D341Med (cell line): ENCODE data around the gene POC1A.

Experiments used
- DNase-seq: peaks from one replicate; pipeline ENCODE4 v3.0.0; 2012; ENCODE audit warnings: low spot score

Gene POC1A

DNA sequence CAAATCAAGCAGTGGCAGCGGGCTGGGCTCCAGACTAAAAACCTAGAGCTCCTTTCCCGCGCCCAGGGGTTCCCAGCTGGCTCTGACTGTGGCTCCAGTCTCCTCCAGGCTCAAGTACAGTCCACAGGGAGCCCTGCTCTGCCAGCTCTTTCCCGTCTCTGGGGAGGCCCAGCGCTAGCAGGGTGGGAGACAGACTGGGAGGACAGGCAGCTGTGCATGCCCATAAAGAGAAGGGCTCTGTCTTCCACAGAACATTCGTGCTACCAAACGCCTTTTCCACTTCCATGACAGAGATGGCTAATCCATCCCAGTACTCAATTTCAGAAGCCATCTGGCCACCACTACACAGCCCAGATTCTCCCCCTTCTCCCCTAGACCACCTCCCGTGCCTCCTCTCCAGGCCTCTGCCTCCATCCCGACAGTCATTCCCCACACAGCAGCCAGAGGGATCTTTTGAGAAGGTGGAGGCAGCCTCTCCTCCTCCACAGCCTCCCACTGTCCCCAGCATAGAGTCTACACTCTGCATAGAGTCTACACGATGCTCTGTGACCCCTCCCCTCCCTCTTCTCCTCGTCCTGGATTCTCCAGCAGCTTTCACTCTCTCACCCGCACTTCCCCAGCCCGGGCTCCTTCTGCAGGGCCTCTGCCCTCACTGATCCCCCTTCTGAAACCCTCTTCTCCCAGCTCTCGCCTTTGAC lies 91.0 kb downstream of the POC1A start:
- peak; percentile 82 for DNase-seq

DNA sequence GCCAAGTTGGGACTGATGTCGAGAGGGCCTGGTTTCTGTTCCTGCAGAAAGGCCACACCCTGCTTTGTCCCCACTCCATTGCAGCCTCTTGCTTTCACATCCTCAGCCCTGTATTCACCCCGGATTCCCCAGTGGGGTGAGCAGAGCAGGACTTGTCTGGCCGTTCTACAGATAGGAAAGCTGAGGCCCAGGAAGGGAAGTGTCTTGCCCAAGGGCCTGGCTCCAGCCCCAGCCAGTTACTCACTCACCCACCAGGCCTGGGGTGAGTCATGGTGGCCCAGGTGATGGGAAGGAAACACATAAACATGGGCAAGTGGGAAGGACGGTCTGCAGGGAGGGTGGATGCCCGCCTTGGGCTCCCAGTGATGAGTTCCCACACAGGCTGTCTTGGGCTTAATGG lies 91.7 kb downstream of the POC1A start:
- no peak for DNase-seq

DNA sequence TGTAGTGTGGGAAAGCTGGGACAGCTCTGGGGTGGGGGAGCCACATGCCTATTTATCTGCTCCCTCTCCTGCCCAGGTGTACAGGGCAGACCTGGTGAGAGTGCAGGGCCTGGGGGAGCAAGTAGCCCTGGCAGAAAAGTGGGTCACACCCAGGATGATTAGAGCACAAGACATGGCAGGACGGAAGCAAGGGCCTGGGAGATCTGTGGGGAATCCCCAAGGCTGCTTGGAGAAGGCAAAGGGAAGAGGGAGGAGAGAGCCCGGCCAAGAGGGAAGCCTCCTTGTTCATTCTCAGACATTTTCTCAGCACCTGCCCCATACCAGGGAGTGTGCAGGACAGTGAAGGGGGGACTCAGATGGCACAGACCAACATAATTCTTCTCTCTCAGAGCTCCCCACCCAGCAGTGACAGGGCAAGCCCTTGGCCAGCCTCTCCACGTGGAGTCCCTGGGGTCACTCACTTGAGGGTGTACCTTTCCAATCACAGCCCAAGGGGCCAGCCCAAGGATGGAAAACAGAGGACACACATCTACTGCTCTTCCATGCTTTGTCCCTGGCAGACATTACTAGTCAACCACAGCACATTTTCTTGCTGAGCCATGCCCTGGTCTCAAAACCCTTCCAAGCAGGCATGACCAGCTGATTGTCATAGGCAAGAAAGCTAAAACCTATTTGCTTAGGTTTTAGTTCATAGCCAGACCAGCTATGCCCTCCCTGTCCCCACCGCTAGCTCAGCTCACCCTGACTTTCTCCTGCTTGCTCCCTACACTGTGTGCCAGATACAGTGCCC lies 92.9 kb downstream of the POC1A start:
- DNase-seq, result no peak

DNA sequence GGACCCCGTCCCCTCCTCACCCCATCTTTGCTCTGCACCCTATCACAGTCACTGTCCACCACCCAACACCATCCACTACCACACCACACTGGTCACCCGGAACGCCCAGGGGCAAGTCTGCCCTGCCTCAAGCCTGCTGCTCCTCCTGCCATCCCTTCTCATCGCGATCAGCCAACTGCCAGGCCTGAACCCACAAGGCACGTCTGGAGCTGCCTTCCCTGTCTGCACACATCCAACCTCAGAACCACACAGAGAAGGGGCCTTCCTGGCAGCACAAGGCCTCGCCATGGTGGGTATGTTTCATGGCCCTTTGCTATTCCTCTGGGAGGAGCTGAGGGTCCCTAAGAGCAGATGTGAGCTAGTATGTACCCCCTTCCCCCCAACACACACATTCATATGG lies 94.4 kb downstream of the POC1A start:
- DNase-seq, result no peak

DNA sequence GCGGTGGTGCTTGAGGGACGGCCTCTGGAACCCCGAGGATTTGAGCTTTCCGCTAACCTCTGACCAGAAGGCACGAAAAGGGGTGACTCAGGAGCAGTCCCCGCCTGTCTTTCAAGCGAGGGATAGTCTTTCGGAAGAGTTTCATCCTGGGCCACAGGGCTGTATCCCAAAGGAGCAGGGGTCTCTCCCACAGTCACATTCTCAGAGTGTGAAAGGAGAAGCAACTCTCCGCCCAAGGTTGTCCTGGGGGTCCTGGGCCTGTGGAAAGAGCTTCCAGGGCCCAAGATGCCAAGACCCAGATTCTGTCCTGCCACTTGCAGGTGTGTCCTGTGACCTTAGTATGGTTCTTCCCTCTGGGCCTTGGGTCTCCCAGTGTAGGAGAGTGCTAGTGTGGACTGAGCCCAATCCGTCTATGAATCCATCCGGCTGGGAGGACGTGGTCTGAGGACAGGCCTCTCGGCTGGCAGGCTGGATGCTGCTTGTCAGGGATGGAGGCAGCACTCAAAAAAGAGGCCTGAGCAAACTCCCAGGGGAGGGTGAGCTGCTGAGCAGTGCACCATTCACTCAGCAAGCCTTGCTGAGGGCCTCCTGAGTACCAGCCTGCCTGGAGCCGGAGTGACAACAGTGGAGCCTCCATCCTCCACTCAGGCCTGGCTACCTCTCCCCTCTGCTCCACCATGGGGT lies 96.3 kb downstream of the POC1A start:
- no peak for DNase-seq

DNA sequence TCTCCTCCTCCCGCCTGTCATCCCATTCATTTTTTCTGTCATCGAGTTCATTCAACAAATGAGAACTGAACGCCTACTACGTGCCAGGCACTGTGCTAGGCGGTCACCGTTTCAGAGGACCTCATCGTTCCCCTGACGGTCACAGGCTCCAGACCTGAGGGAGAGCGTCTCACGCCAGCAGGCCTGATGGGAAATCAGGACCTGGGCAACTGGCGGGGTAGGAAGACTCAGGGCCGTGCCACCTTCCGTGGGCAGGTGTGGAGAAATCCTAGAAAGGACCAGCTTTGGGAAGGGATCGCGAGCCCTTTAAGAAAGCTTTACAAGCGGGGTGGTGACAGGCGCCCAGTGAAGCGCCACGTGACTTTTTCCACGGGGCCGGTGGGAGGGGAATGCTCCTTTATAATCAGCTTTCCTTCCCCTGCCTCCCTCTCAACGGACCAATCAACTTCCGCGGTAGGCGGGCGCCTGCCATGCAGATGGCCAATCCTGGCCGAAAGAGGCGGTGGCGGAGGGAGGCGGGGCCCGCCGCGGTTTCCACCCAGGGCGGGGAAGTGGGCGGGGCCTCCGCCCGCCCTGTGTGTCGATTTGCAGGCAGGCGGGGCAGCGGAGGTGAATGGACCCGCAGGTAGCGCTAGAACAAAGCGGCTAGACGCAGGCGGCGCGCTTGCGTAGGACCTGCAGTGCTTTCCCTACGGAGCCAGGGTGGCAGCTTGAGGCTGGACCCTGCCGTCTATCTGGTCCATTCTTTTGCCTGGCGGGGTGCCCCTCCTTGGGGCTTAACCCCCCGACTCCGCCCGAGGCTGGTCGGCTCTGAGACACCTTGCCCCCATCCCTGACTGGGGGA lies 97.0 kb downstream of the POC1A start:
- peak; percentile 98 for DNase-seq

DNA sequence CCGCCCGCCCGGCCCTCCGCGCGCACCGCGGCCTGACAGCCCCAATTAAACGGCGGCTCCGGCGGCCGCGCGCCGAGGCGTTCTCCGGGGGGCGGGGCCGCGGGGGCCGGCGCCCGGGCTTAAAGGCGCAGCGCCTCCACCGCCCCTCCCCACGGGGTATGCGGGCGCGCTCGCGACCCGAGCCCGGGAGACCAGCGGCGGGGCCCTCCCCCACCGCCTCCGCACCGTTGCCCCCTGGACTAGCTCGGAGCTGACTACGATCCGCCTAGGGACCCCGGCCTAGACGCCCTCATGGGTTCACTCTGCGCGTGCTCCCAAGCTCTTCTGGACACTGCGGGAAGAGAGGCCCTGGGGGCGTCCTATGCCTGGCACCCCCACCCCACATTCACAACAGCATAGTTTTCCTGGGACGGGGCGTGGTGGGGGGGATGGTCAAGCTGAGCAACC lies 97.7 kb downstream of the POC1A start, which contains the start of gene DUSP7:
DUSP7 (minus strand) TSS at position 51 of the 447 bp plus-strand sequence. CDS start 205 bp downstream, outside the sequence.
- peak; percentile 90 for DNase-seq

DNA sequence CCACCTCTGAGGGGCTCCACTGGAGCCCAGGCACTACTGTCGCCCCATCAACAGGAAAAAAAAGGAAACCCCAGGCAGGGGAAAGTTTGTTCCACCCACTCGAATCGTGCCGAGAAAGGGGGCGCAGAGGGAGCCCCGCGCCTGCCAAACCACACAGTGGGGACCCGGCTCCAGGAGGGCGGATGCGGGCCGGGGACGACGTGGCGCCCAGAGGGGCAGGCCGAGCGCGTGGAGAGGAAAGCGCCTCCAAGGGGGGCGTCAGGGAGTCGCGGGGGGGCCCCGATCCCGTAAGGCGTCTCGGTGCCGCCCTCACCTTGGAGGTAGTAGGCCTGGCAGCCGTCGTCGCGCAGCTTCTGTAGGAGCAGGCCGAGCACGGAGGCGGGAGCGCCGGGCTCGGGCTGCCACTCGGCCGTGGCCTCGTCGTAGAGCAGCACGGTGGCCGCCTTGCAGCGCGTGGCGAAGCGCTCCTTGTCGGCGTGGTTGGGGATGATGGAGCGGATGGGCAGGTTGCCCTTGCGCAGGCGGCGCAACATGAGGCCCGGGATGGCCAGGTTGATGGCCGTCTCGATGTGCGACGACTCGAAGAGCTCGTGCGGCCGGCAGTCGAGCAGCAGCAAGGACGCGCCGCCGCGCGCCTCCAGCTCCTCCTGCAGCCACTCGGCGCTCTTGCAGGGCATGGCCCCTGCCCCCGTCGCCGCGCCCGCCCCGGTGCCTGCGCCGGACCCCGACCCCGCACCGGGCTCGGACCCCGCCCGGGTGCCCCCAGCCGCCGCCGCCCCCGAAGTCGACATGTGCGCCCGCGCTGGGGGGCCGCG lies 98.5 kb downstream of the POC1A start:
- peak; percentile 76 for DNase-seq

DNA sequence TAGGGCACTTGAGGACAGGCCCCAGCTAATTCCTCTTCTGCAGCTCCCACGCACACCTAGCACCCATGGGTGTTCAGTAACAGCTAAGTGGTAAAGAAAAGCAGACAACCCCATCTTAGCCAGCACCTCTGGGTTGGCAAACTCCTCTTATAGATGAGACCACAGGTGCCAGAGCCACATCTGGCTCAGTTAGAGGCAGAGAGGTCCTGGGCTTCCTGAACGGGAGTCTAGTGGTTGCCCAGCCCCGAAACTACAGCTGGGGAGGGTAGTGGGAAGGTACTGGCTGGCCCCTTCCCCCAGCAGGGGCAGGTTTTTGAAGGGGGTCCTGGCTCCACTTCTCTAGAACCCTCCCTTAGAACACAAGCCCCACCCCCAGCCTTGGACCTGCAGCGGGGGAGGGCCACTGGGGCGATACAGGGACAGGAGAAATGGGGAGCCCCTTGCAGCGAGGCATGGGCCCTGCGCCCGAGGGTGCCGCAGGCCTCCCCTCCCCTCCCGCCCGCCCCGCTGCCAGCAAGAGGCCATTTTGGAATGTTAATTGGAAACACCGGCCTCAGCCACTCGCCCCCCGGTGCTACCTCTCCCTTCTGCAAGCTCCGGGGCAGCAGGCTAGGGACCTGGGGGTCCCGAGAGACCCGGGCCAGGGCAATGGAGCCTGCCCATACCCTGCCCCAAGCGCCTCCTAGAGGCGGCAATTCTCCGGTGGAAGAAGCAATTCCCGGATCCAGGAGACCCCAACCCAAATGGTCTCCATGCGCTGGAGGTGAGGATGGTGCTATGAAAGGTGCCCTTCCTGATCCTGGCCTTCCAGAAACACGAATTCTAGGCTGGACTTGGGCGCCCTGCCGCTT lies 99.3 kb downstream of the POC1A start:
- DNase-seq, result peak; percentile 66

DNA sequence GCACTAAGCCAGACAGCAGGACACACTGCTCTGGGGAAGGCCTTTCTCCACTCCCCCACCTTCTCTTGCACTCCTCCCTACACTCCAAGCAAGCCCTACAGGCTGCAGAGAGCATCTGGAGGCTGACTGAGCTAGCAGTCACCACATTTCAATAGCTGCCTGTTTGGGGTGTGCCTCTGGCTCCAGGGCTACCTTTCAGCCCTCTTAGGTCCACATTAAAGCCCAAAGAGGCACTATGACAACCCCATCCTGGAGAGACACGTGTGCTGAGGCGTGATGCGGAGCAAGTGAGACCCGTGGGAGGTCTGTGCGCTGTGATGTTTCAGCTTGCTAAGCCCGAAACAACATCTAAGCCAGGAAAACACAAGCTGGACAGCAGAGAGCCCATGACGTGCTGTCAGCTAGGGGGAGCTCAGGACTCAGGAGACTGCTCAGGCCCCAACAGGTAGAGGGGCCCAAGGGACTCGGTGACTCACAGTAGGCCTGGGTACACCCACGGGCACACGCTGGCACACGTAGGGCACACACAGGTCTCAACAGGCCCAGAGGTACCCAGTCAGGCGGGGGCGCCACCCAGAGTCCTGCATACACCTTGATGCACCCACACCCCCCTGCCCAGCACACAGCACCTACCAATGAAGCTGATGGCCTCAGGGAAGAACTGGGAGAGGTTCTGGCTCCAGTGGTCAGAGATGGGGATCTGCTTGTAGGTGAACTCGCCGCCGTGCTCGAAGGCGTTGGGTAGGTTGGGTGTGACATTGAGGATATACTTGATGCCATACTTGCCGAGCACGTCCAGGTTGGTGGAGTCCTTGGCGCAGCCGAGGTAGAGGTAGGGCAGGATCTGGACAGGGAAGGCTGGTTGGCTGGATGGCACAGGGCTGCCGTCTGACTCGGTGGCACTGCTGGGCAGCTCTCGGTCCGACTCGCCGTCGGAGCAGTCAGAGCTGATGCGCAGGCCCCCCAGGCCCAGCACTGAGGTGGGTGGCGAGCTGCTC lies 100.6 kb downstream of the POC1A start:
- DNase-seq, result no peak

DNA sequence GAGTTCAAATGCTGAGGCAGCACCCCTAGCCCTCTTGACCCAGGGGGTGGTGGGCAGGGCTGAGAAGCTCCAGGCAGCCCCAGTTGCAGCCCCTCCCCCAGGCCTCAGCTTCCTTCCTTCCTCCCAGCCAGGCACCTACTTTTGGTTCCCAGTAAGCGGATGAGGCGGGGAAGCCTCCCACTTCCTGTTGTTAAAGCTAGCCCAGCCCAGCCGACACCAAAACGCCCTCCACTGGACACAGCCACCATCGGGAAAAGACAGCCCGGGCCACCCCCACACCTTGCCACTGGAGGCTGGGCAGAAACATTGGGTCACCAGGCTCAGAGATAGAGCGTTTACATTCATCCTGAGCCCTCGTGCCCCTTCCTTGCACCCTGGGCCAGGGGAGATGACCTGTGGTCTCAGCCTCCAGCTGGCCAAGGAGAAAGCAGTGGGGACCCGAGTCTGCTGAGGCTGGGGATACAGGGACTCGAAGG lies 101.4 kb downstream of the POC1A start:
- no peak for DNase-seq

DNA sequence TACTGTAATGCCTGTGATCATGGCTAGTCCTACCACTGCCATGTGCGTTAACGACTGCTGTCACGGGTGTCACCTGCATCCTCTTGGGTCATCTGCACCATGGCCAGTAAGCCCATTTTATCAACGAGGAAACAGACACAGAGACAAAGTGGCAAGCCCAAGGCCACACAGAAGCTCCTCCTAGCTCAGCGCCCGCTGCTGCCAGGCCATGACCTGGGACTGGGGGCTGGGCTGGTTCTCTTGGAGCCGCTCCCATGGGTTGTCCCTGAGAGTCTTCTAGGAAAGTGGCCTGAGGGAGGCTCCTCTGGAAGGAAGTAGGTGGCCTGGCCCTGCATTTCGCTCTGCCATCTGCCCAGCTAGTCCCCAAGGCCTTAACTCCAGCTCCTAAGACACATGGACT lies 102.8 kb downstream of the POC1A start:
- DNase-seq, result no peak

DNA sequence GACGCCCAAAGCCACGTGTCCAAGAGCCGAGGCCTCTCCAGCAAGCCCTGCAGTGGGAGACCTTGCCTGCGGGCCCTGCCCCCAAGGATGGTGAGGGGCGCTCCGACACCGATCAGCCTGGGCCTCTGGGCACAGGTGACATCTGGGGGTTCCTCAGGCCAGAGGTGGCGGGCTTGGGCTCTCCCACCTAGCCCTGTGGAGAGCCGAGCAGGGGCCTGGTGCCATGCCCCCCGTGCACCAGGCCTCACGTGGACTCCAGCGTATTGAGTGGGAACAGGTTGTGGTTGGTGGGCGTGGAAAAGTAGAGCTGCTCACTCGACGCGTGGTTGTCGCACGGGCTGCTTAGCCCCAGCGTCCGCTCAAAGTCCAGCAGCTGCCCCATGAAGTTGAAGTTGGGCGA lies 103.7 kb downstream of the POC1A start:
- no peak for DNase-seq

DNA sequence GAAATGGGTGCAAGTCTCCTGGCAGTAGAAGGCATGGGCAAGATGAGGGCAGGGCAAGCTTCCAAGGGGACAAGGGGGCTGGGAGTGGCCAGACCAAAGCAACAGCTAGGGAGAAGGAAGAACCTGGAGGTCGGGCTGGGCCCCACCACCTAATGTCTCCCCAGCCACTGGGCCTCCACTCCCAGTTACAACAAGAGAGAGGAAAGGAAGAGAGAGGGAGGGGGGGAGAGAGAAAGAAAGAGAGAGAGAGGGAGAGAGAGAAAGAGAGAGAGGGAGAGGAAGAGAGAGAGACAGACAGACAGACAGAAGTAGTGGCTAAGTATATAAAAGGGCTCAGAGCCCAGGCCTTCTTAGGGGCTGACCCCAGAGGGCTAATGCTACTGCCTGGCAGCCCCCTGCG lies 104.7 kb downstream of the POC1A start:
- no peak for DNase-seq

DNA sequence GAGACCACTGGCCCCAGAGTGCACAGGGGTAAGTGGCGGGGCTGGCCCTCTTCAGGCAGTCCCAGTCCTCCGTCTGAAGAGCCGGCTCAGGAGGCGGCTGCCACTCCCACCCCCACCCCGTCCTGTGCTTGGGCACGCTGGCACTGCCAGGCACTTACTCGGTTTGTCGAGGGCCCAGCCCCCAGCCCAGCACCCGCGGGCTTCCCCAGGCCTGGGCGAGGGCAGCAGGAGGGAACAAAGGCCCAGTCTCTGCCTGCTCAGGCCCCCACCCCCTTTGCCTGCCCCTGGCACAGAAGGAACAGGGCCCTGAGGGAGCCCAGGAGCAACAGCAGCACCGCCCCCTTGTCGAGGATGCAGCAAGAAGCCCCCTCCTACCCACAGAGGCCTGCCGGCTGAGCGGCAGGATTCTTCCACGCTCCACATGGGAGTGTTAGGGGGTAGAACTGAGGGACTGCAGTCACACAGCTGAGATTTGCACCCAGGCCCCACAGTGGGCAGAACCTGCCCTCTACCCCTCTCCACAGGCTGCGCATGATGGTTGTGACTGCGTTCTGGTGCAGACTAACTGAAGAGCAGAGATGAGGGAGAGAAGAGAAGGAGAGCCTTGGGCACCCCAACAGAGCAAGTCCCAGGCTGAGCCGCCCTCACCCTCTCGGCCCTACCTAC lies 106.8 kb downstream of the POC1A start:
- DNase-seq, result peak; percentile 54

DNA sequence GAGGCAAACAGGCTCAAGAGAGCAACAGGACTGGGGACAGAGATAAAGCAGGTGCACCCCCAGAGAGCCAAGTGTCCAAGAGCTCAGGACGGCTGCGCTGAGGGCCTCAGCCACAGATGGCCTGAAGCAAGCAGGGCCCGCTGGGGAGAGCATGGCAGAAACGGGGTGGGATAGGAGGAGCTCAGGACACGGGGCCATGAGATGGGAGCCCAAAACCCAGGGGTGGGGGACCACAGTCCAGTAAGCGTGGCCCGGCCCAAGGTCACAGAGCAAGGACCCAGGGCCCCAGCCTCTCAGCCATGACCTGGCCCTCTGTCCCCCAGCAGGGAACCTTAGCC lies 107.4 kb downstream of the POC1A start:
- no peak for DNase-seq

DNA sequence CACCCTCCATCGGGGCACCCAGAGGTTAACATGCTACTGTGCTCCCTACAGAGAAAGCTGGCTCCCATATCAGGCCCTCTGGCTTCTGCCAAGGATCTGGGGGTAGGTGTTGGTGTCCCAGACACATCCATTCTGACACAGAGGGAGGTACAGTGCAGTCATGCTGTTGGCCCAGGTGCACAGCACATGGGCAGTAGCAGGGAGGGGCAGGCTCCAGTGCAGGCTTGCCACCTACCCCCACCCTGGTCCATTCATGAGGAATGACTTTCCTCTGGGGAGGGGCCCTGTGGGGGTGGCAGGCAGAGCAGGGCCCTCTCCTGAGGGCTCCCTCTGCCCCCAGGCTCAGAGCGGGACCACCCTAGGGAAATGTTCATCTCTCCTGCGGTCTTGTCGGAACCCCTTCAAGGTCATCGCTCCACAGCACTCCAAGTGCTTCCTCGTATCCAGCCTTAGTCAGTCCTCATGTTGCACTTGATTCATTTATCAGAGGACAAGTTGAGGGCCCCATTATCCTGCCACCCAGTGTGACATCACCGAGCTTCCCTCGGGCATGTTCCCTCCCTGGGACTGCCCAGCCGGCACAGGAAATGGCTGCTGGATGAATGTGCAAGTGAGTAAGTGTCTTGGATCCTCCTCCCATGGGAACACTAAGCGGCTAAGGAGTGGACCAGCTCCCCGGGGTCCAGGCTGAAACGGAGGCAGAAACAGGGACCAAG lies 107.9 kb downstream of the POC1A start:
- DNase-seq, result peak; percentile 57
